ENCODE data around the gene FAM163A.
"Not testable (repeated sequence)": the region's sequence is repeated elsewhere in the genome, so short reads cannot be mapped to it uniquely, and the experiment has no call there.

Gene FAM163A

GRCh38 chr1:179742717-179743678 lies at the start of gene FAM163A:
TSS of gene FAM163A (plus strand) at chr1:179743291. CDS start at chr1:179813098, 69,807 bp downstream.
- no peak for DNase-seq

GRCh38 chr1:179694530-179694929 lies 48.6 kb upstream of the FAM163A start:
- not testable (repeated sequence) for DNase-seq

GRCh38 chr1:179702946-179703539 lies 40.0 kb upstream of the FAM163A start:
- no peak for DNase-seq

GRCh38 chr1:179706339-179706941 lies 36.7 kb upstream of the FAM163A start:
- peak; percentile 29 for DNase-seq

- no peak for DNase-seq
These were observed 35.7 kb upstream of the FAM163A start for GRCh38 chr1:179707406-179707805.

GRCh38 chr1:179708434-179709195 lies 34.5 kb upstream of the FAM163A start:
- no peak for DNase-seq

- peak; percentile 9 for DNase-seq
These were observed 33.2 kb upstream of the FAM163A start for GRCh38 chr1:179709841-179710329.

GRCh38 chr1:179714159-179714558 lies 28.9 kb upstream of the FAM163A start:
- DNase-seq: no peak

- no peak for DNase-seq
These were observed 28.5 kb upstream of the FAM163A start for GRCh38 chr1:179714623-179715022.

- DNase-seq: no peak
These were observed 23.8 kb upstream of the FAM163A start for GRCh38 chr1:179719272-179719671.

- no peak for DNase-seq
These were observed 14.8 kb upstream of the FAM163A start for GRCh38 chr1:179728271-179728670.

- DNase-seq: no peak
These were observed 13.2 kb upstream of the FAM163A start for GRCh38 chr1:179729881-179730280.

- DNase-seq: no peak
These were observed 11.4 kb upstream of the FAM163A start for GRCh38 chr1:179731643-179732042.

GRCh38 chr1:179742291-179742690 lies 800 bp upstream of the FAM163A start:
- DNase-seq: no peak

GRCh38 chr1:179743679-179744400 lies 749 bp downstream of the FAM163A start:
- DNase-seq: no peak

GRCh38 chr1:179744401-179745130 lies 1.5 kb downstream of the FAM163A start:
- DNase-seq: no peak

GRCh38 chr1:179745131-179745611 lies 2.1 kb downstream of the FAM163A start:
- no peak for DNase-seq

- no peak for DNase-seq
These were observed 2.7 kb downstream of the FAM163A start for GRCh38 chr1:179745743-179746142.

- no peak for DNase-seq
These were observed 4.5 kb downstream of the FAM163A start for GRCh38 chr1:179747611-179748010.

GRCh38 chr1:179748772-179749171 lies 5.7 kb downstream of the FAM163A start:
- DNase-seq: no peak

GRCh38 chr1:179750630-179751029 lies 7.5 kb downstream of the FAM163A start:
- DNase-seq: no peak
